Small intestine (tissue), 7 donors: ENCODE data around the gene DBP. TPM values are rescaled to one million over a fixed set of nuclear protein-coding genes. Genes with fewer than 3 reads are reported as not detected.

Source experiments
- DNase-seq, 2 donors: peaks; one replicate each; pipeline versions ENCODE4 v3.0.0 to v3.0.0-alpha.2; 2013
- FAIRE-seq: peaks from 2 replicates; lab custom pipeline; 2012; peaks lifted over from hg19 to GRCh38; lab: Jason Lieb, UNC
- H3K27ac ChIP-seq, 3 donors: one replicate each; pipeline ENCODE4 v1.5.1; 2013; ENCODE audit warnings: low read length in 2 of 3, mild to moderate bottlenecking in 2 of 3, control low read depth in 1 of 3, inconsistent platforms in 1 of 3, low read depth in 1 of 3, moderate library complexity in 1 of 3
- H3K27me3 ChIP-seq, 3 donors: one replicate each; pipeline ENCODE4 v1.6.1; 2013; ENCODE audit warnings: low read length in 3 of 3, inconsistent platforms in 1 of 3; ENCODE audit not compliant: control insufficient read depth in 3 of 3, insufficient read depth in 3 of 3
- H3K36me3 ChIP-seq, 3 donors: one replicate each; pipeline ENCODE4 v1.6.1; 2013; ENCODE audit warnings: low read length in 3 of 3, inconsistent platforms in 1 of 3, low read depth in 1 of 3, mild to moderate bottlenecking in 1 of 3, moderate library complexity in 1 of 3; ENCODE audit not compliant: control insufficient read depth in 3 of 3, insufficient read depth in 2 of 3
- H3K4me1 ChIP-seq, 3 donors: one replicate each; pipeline ENCODE4 v1.6.1; 2013; ENCODE audit warnings: low read length in 2 of 3, inconsistent platforms in 1 of 3, low read depth in 1 of 3, mild to moderate bottlenecking in 1 of 3, moderate library complexity in 1 of 3; ENCODE audit not compliant: control insufficient read depth in 3 of 3, insufficient read depth in 2 of 3
- H3K4me3 ChIP-seq, 3 donors: one replicate each; pipeline ENCODE4 v1.5.1; 2013; ENCODE audit warnings: low read length in 3 of 3, control low read depth in 1 of 3, inconsistent platforms in 1 of 3, low read depth in 1 of 3, mild to moderate bottlenecking in 1 of 3, moderate library complexity in 1 of 3
- H3K9me3 ChIP-seq, 2 donors: one replicate each; pipeline ENCODE4 v1.6.1; 2013; ENCODE audit warnings: low read depth in 1 of 2, low read length in 1 of 2; ENCODE audit not compliant: control insufficient read depth in 2 of 2, insufficient read depth in 1 of 2
- WGBS, 3 donors: extraction: QIAGEN DNeasy Blood & Tissue Kit; methylation state at CpG; one replicate each; pipeline ENCODE4 v1.1.7; 2013; 5-methylcytosine and 5-hydroxymethylcytosine counted together
- polyA plus RNA-seq, 4 donors: library from polyadenylated mRNA; stranded (reverse) in 3 of 4; unstranded in 1 of 4; fragments of 200-250 nt in 3 of 4; fragments of 120-200 nt in 1 of 4; gene quantifications; one replicate each; pipeline versions ENCODE4 v1.2.1 to v1.2.3, GENCODE V29; 2013
- donor health status: healthy with polysubstance abuse.
- donor health status: control.
- donor health status: control.
- donor health status: Bipolar disorder and iron deficiency.
- donor health status: healthy.

DBP gene
- polyA plus RNA-seq, 4 donors: 7.1 to 40.3 (median 23.9) TPM

- 7 to 31% (median 28%) methylated on average over 40 to 47 of the region's 47 CpGs for WGBS, 3 donors
- DNase-seq (peak; percentile 72 to 80), FAIRE-seq (no peak)
- Histone ChIP-seq H3K4me1 (peaks cover 12 to 80% (median 18%) of the 10 kb centered on the region in 3 donors), H3K27ac (peak overlapping the region; percentile 79 to 87 (median 85)), H3K9me3 (no peaks in the 10 kb centered on the region), H3K4me3 (peak overlapping the region in 2 of 3 donors; percentile 12 to 29), H3K27me3 (no peaks in the 10 kb centered on the region), H3K36me3 (peaks cover 0 to 47% (median 0%) of the 10 kb centered on the region in 3 donors)
Measured at GRCh38 chr19:48630296-48631063, 6.7 kb downstream of the DBP start.

GRCh38 chr19:48629599-48630295 lies 7.4 kb downstream of the DBP start:
- Histone ChIP-seq H3K27ac (peak overlapping the region; percentile 79 to 87 (median 85)), H3K4me3 (peak overlapping the region in 1 of 3 donors; percentile 29), H3K9me3 (no peaks in the 10 kb centered on the region), H3K4me1 (peaks cover 11 to 81% (median 15%) of the 10 kb centered on the region in 3 donors), H3K36me3 (peaks cover 0 to 47% (median 0%) of the 10 kb centered on the region in 3 donors), H3K27me3 (no peaks in the 10 kb centered on the region)
- DNase-seq (peak; percentile 89 to 98), FAIRE-seq (no peak)
- WGBS, 3 donors: 35 to 55% (median 51%) methylated on average over 35 to 48 of the region's 48 CpGs

DNA sequence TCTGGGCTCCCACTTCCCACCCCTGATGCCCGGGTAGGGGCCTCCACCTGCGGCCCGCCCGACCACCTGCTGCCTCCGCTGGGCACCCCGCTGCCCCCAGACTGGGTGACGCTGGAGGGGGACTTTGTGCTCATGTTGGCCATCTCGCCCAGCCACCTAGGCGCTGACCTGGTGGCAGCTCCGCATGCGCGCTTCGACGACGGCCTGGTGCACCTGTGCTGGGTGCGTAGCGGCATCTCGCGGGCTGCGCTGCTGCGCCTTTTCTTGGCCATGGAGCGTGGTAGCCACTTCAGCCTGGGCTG lies 7.9 kb downstream of the DBP start:
- Histone ChIP-seq H3K27me3 (no peaks in the 10 kb centered on the region), H3K27ac (peak overlapping the region; percentile 79 to 87 (median 82)), H3K4me1 (peaks cover 10 to 81% (median 12%) of the 10 kb centered on the region in 3 donors), H3K9me3 (no peaks in the 10 kb centered on the region), H3K36me3 (peaks cover 0 to 47% (median 0%) of the 10 kb centered on the region in 3 donors), H3K4me3 (no peak overlapping the region)
- FAIRE-seq: no peak
- DNase-seq: no peak
- 86 to 91% (median 88%) methylated on average over 22 of the region's 22 CpGs for WGBS, 3 donors

- H3K4me3 ChIP-seq: no peak overlapping the region
- H3K27ac ChIP-seq: peak overlapping the region in 2 of 3 donors; percentile 79 to 82
- FAIRE-seq (no peak), DNase-seq (no peak)
- H3K4me1 ChIP-seq: peaks cover 8 to 77% (median 10%) of the 10 kb centered on the region in 3 donors
- no peaks in the 10 kb centered on the region for H3K9me3 ChIP-seq
- H3K27me3 ChIP-seq: no peaks in the 10 kb centered on the region
- H3K36me3 ChIP-seq: peaks cover 0 to 47% (median 0%) of the 10 kb centered on the region in 3 donors
- WGBS, 3 donors: 73 to 81% (median 77%) methylated on average over 27 to 34 of the region's 34 CpGs
Measured at GRCh38 chr19:48628486-48629296, 8.5 kb downstream of the DBP start.

DNA sequence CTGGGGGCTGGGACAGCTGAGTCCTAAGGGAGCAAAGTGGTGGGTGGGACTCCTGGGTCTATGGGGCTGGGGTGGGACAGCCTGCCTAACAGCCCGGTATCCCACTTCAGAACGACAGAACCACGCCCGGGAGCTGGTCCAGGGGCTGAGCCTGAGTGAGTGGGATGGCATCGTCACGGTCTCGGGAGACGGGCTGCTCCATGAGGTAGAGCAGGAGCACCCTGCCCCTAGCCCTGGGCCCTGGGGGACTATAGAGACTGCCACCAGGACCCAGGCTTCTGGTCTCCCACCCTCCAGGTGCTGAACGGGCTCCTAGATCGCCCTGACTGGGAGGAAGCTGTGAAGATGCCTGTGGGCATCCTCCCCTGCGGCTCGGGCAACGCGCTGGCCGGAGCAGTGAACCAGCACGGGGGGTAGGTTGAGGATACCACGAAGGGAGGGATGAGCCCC lies 9.3 kb downstream of the DBP start:
- WGBS, 3 donors: 69 to 81% (median 71%) methylated on average over 13 to 17 of the region's 17 CpGs
- FAIRE-seq (no peak), DNase-seq (no peak)

DNA sequence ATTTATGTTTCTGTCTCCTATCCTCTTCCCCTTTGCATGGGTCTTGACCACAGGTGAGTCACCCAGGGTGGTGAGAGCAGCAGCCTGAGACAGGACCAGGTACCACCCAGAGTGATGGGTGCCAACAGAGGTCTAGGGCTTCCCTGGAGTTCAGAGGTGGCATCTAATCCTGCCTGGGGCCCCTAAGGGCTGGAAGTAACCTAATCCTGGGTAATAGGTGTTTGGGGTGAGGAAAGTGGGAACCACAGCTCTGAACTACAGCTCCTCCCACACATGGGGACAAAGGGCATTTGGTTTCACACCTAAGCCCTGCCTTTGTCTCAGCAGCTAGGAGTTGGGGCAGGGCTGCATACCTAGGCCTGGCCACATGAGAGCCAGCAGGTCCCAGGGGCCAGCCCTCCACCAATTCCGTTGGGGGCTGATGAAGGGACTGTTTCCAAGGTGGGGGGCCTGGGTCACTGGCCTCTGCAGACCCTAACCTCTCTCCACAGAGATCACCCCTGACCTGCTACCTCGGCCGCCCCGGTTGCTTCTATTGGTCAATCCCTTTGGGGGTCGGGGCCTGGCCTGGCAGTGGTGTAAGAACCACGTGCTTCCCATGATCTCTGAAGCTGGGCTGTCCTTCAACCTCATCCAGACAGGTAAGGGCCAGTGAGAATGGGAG lies 9.8 kb downstream of the DBP start:
- Histone ChIP-seq H3K27ac (peak overlapping the region; percentile 78 to 87 (median 83)), H3K9me3 (no peaks in the 10 kb centered on the region), H3K4me3 (peak overlapping the region in 1 of 3 donors; percentile 12), H3K4me1 (peaks cover 5 to 71% (median 10%) of the 10 kb centered on the region in 3 donors), H3K27me3 (no peaks in the 10 kb centered on the region), H3K36me3 (peaks cover 0 to 46% (median 0%) of the 10 kb centered on the region in 3 donors)
- DNase-seq (peak; percentile 89 to 94), FAIRE-seq (no peak)
- 35 to 72% (median 45%) methylated on average over 6 of the region's 6 CpGs for WGBS, 3 donors

More for the DNA sequence above, 9.3 kb downstream of the DBP start:
- peak overlapping the region; percentile 78 to 87 (median 83) for H3K27ac ChIP-seq
- H3K27me3 ChIP-seq: no peaks in the 10 kb centered on the region
- peaks cover 5 to 77% (median 10%) of the 10 kb centered on the region in 3 donors for H3K4me1 ChIP-seq
- peaks cover 0 to 47% (median 0%) of the 10 kb centered on the region in 3 donors for H3K36me3 ChIP-seq
- H3K9me3 ChIP-seq: no peaks in the 10 kb centered on the region
- H3K4me3 ChIP-seq: peak overlapping the region in 1 of 3 donors; percentile 12

DNA sequence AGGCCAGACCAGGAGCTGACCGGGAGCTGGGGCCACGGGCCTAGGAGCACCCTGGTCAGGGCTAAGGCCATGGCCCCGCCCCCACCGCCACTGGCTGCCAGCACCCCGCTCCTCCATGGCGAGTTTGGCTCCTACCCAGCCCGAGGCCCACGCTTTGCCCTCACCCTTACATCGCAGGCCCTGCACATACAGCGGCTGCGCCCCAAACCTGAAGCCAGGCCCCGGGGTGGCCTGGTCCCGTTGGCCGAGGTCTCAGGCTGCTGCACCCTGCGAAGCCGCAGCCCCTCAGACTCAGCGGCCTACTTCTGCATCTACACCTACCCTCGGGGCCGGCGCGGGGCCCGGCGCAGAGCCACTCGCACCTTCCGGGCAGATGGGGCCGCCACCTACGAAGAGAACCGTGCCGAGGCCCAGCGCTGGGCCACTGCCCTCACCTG lies 11.3 kb downstream of the DBP start:
- H3K4me1 ChIP-seq: peaks cover 3 to 62% (median 9%) of the 10 kb centered on the region in 3 donors
- H3K27me3 ChIP-seq: no peaks in the 10 kb centered on the region
- H3K4me3 ChIP-seq: peak overlapping the region in 2 of 3 donors; percentile 64 to 78
- DNase-seq (peak in 1 of 2 donors; percentile 38), FAIRE-seq (no peak)
- peak overlapping the region; percentile 11 to 96 (median 93) for H3K27ac ChIP-seq
- H3K9me3 ChIP-seq: no peaks in the 10 kb centered on the region
- WGBS, 3 donors: 31 to 74% (median 45%) methylated on average over 29 to 30 of the region's 30 CpGs
- peaks cover 0 to 43% (median 0%) of the 10 kb centered on the region in 3 donors for H3K36me3 ChIP-seq
